H54 (cell line): ENCODE results near the gene PCLO.
A peak's percentile ranks its signal among the peaks of the same experiment; 100 is the strongest.

ENCODE experiments used
- DNase-seq: peaks from one replicate; pipeline ENCODE4 v3.0.0; 2011; ENCODE audit warnings: low spot score, mixed read lengths; ENCODE audit not compliant: insufficient read length
- FAIRE-seq: peaks from 3 replicates; lab custom pipeline; 2011; peaks lifted over from hg19 to GRCh38; lab: Jason Lieb, UNC
- POLR2A ChIP-seq: IDR thresholded peaks from 2 replicates; pipeline ENCODE4 v1.6.1; 2011; ENCODE audit warnings: low read depth, mild to moderate bottlenecking, low read length

PCLO gene, protein sequence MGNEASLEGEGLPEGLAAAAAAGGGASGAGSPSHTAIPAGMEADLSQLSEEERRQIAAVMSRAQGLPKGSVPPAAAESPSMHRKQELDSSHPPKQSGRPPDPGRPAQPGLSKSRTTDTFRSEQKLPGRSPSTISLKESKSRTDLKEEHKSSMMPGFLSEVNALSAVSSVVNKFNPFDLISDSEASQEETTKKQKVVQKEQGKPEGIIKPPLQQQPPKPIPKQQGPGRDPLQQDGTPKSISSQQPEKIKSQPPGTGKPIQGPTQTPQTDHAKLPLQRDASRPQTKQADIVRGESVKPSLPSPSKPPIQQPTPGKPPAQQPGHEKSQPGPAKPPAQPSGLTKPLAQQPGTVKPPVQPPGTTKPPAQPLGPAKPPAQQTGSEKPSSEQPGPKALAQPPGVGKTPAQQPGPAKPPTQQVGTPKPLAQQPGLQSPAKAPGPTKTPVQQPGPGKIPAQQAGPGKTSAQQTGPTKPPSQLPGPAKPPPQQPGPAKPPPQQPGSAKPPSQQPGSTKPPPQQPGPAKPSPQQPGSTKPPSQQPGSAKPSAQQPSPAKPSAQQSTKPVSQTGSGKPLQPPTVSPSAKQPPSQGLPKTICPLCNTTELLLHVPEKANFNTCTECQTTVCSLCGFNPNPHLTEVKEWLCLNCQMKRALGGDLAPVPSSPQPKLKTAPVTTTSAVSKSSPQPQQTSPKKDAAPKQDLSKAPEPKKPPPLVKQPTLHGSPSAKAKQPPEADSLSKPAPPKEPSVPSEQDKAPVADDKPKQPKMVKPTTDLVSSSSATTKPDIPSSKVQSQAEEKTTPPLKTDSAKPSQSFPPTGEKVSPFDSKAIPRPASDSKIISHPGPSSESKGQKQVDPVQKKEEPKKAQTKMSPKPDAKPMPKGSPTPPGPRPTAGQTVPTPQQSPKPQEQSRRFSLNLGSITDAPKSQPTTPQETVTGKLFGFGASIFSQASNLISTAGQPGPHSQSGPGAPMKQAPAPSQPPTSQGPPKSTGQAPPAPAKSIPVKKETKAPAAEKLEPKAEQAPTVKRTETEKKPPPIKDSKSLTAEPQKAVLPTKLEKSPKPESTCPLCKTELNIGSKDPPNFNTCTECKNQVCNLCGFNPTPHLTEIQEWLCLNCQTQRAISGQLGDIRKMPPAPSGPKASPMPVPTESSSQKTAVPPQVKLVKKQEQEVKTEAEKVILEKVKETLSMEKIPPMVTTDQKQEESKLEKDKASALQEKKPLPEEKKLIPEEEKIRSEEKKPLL (N-terminal part only)

DNA sequence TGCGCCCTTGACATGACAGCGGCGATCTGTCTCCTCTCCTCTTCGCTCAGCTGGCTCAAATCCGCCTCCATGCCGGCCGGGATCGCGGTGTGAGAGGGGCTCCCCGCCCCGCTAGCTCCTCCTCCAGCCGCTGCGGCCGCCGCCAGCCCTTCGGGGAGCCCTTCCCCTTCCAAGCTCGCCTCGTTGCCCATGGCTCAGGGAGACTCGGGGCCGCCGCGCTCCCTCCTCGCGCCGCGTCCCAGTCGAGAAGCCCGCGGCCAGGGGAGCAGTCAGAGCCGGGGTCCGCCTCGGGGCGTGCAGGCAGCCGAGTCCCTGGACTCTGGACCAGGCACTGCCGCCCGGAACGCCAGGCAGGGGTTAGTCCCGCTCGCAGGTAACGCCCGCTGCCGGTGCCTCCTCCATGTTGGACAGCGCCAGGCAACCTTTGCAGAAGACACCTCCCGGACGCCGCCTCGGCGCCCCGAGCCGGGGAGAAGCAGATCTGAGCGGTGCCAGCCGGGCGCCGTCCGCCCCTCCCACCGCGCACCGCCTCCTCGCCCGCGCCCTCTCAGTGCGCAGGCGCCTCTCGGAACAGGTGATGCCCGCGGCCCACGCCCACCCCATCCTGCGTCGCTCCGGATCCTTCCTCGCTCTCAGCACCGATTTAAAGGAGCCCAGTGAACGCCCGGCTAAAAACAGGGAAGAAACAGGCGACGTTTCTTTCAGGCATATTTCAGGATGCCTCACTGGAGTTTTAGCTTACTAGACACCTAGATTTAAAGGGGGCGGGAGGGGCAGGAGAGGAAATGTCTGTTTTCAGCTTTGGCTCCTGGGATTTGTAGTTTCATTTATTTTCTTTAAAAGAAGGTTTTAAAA, at the start of gene PCLO:
Gene PCLO, minus strand, starts transcription at position 483 of the 855 bp plus-strand sequence. Its CDS starts 292 bp downstream, at position 191.
- peak; percentile 86 for TF ChIP-seq POLR2A
- FAIRE-seq (peak; percentile 93), DNase-seq (peak; percentile 57)

DNA sequence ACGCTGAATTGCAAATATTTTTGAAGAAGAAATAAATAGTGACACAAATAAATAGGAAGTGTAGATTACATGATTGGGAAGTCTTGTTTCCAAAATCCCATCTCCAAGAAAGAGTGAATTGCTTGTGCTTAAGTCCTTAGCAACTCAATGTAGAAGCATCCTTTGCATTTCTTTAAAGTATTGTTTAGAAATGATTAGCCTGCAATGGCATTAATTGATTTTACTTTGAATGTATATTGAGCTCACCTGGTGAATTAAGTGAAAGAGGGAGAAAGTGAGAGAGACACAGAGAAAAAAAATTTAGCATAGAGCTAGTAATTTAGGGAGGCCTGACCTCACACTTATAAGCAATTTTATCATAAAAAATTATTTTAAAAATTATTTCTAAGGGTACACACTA, 49.0 kb upstream of the PCLO start:
- no peak for FAIRE-seq
- no peak for TF ChIP-seq POLR2A
- DNase-seq, result no peak

DNA sequence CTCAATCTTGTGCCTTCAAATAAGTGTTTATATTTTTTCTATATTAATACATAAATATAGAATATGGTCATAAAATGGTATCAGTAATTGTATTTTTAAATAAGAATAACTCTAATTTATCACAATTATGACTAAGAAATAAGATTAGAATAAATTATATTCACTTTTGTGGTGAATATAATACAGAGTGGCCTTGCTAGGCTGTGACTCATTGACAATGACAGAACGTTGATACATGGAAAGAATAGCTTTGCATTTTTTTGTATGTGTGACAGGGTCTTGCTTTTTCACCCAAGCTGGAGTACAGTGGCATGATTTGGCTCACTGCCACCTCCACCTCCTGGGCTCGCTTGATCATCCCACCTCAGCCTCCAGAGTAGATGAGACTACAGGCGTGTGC, 47.8 kb upstream of the PCLO start:
- FAIRE-seq (no peak), DNase-seq (no peak)
- TF ChIP-seq POLR2A, result no peak

DNA sequence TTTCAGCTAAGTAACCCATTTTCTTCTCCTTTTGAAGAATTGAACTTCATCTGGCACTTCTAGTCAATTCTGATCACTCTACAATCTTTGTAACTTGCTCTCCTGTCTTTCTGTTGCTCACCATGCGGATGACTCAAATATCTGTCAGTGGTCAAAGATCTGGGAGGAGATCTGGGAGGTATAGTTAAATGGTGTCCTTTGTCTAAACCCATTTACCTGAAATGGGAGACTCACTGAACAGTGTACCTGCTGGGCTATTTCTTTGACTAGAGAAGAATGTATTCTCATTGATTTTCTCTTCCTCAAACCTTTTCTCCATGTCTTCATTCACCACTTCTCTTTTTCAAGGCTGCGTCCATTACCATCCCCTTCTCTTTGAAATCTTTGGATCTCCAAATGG, 42.0 kb upstream of the PCLO start:
- DNase-seq (no peak), FAIRE-seq (no peak)
- TF ChIP-seq POLR2A, result no peak

DNA sequence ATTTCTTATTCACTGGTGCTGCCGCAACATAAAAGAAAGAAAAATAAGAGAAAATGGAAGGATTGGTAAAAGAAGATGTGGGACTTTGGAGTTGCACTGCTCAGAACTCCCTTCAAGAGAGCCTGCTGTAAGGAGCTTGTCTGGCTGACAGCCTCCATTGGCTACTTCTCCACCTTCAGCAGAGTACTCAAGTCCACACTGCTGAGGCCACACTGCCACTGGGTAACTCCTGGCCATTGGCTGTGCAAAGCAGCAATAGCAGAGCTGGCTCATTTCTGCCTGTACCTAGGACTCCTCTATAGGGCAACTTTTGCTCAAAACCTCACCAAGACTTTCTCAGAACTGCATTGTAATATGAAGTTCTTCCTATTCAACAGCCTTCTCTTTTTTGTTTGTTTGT, 38.7 kb upstream of the PCLO start:
- no peak for TF ChIP-seq POLR2A
- DNase-seq (no peak), FAIRE-seq (no peak)

DNA sequence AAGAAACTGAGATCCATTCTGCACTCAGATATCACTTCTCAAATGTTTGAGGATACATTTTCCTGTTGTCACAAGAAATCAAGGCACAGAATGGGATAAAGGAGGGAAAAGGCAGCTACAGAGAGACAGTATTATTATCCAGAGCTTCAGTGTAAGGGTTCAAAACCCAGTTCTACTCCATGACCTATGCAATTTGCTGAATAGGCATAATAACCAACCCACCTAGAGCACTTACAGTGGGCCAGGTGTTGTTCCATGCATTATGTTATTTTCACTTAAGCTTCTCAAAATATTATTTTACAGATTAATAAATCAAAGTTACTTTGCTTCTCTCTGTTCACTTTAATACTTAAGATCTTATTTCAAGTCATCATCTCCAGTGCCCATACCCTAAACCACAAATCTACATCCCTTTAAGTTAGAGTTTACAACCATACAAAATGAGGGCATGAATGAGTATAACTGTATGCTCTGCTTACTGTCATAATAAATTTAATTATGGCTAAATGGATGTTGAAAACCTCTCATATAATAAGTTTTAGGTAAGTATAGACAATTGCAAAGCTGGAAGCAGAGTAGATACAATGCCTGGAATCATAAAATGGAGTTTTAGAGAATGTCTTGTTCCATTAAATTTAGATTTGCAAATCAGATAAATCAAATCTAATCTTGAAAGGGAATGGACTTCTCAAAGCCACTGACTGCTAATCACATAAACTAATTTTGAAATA, 28.1 kb upstream of the PCLO start:
- DNase-seq (no peak), FAIRE-seq (no peak)
- no peak for TF ChIP-seq POLR2A

DNA sequence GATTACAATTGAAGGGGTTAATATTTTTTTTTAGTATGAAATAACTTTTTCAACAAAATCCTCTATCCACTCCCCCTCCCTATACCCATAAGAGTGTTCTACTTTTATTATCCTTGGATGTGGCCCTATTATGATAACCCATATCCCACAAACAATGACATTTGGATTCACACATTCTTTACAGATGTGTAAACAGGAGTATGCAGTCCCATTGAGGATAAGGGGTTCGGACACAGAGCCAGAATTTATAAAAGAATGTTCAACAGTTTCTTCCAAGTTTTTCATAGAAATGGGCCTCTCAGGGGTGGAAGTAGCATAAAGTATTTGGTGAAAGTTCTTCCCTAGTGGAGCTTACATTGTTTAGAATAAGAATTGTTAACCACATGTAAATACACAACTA, 16.1 kb upstream of the PCLO start:
- DNase-seq (no peak), FAIRE-seq (no peak)
- no peak for TF ChIP-seq POLR2A

DNA sequence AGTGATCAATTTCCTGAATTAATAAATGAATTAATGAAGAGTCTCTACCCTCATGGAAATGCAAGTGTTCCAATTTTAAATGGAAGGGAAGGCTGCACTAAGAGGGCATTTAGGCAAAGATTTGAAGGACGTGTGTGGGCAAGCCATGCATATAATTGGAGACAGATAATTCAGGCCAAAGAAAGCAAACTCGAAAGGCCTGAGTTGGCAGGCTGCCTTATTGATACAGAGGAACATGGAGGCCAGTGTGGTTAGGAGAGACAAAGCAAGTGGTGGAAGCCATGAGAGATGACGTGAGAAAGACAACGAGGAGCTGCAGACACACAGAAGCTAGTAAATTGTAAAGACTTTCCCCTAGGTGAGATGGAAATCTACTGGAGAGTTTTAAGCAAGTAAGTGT, 15.4 kb upstream of the PCLO start:
- TF ChIP-seq POLR2A, result no peak
- no peak for DNase-seq
- FAIRE-seq, result no peak

DNA sequence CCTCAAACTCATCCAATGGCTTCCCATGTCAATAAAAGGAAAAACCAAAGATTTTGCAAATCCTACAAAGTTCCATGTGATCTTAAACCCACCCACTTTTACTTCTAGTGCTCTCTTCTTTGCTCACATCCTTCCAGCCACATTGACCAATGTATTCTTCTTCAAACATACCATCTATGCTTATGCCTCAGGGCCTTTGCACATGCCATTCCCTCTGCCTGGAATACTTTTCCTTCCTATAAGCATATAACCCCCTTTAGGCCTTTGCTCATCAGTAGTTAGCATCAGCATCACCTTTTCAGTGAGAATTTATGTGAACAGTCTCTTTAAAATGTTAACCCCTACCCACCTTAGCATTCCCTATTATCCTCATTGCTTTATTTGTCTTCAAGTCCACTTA, 11.0 kb upstream of the PCLO start:
- DNase-seq, result no peak
- no peak for TF ChIP-seq POLR2A
- no peak for FAIRE-seq

DNA sequence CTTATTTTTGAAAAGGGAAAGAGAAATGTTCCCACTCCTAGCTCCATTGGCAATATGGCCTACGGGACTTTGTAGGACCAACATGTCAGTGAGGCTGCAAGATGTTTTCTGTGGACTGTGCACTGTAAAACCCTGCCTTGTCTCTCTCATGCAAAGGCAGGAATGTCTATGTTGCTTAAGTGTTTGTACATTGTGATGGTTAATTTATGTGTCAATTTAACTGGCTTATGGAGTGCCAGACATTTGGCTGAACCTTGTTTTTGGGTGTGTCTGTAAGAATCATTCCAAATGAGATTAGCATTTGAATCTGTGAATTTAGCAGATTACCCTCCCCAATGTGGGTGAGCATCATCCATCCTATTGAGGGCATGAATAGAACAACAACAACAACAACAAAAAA, 4.1 kb upstream of the PCLO start:
- no peak for FAIRE-seq
- no peak for DNase-seq
- TF ChIP-seq POLR2A, result no peak

DNA sequence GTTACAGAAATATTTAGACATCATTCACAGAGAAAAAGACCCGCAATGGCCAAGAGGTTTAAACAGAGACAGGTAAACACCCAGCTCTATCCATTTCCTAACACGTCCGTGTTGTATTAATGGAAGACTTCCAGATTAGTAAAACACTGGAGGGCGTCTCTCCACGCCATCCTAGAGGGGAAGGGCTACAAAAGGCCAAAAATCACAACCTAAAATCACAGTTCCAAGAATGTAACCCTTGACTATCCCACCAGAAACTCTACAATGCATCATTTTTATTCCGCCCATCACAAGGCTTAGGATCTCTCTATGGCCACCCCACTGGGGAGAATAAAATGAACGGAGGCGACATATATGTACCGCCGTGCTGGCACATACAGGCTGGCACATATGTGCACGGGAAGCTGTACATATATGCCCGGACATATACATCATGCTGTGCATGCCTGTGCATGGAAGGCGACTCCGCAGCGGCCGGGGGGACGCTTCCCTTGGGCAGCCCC, 734 bp downstream of the PCLO start:
- DNase-seq (no peak), FAIRE-seq (no peak)
- no peak for TF ChIP-seq POLR2A

DNA sequence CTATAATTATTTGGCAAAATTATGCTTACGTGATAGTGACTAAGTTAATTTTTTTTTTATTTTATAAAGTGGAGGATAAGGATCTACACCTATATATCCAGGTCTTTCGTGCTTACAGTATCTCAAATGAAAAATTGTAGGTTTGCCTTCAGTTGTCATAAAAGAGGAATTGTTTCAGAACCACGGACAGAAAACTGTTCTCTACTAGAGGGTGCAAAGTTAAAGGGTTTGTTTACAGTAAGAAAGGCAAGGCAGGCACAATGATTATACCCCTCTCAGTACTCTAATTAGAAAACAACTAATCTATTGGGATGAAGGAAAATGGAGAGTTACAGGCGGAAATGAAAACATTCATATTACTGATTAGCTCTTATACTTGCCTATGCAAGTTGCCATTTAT, 1.5 kb downstream of the PCLO start:
- no peak for TF ChIP-seq POLR2A
- DNase-seq (no peak), FAIRE-seq (no peak)
